Neural cell (in vitro differentiated cells): ENCODE data around the gene PTPRG.

Experiments used
- EP300 ChIP-seq: fragments of 450-650 bp; conservative IDR thresholded peaks from 2 replicates; pipeline ENCODE4 v1.6.1; 2014; ENCODE audit warnings: antibody characterized with exemption, mild to moderate bottlenecking, moderate library complexity; ENCODE audit not compliant: poor library complexity, severe bottlenecking
- EZH2 ChIP-seq: fragments of 200-600, 300-800 bp; shearing (Covaris generic), sonication (generic); IDR thresholded peaks from 2 replicates; pipeline ENCODE4 v1.6.1; 2014; ENCODE audit warnings: antibody characterized with exemption, low read length, borderline replicate concordance, mild to moderate bottlenecking; ENCODE audit not compliant: insufficient read depth, poor library complexity, severe bottlenecking
- MXI1 ChIP-seq: fragments of 450-650 bp; conservative IDR thresholded peaks from 2 replicates; pipeline ENCODE4 v1.6.1; 2014; ENCODE audit warnings: antibody characterized with exemption, mild to moderate bottlenecking; ENCODE audit not compliant: poor library complexity, severe bottlenecking
- POLR2AphosphoS5 ChIP-seq: IDR thresholded peaks from 2 replicates; pipeline ENCODE4 v1.6.1; 2012
- RAD21 ChIP-seq: fragments of 450-650 bp; conservative IDR thresholded peaks from 2 replicates; pipeline ENCODE4 v1.6.1; 2014; ENCODE audit warnings: antibody characterized with exemption, mild to moderate bottlenecking, moderate library complexity
- REST ChIP-seq: IDR thresholded peaks from 2 replicates; pipeline ENCODE4 v1.6.1; 2012; ENCODE audit warnings: borderline replicate concordance
- SMC3 ChIP-seq: fragments of 450-650 bp; conservative IDR thresholded peaks from 2 replicates; pipeline ENCODE4 v1.6.1; 2014; ENCODE audit warnings: antibody characterized with exemption, mild to moderate bottlenecking, moderate library complexity; ENCODE audit not compliant: poor library complexity
- TAF1 ChIP-seq: IDR thresholded peaks from 2 replicates; pipeline ENCODE4 v1.6.1; 2012; ENCODE audit warnings: low read depth
- TF ChIP-seq, protein P1 (sequence below): fragments of 450-650 bp; IDR thresholded peaks from 2 replicates; pipeline ENCODE4 v1.5.1; 2014; ENCODE audit warnings: antibody characterized with exemption, mild to moderate bottlenecking, moderate library complexity; ENCODE audit not compliant: poor library complexity, severe bottlenecking

DNA sequence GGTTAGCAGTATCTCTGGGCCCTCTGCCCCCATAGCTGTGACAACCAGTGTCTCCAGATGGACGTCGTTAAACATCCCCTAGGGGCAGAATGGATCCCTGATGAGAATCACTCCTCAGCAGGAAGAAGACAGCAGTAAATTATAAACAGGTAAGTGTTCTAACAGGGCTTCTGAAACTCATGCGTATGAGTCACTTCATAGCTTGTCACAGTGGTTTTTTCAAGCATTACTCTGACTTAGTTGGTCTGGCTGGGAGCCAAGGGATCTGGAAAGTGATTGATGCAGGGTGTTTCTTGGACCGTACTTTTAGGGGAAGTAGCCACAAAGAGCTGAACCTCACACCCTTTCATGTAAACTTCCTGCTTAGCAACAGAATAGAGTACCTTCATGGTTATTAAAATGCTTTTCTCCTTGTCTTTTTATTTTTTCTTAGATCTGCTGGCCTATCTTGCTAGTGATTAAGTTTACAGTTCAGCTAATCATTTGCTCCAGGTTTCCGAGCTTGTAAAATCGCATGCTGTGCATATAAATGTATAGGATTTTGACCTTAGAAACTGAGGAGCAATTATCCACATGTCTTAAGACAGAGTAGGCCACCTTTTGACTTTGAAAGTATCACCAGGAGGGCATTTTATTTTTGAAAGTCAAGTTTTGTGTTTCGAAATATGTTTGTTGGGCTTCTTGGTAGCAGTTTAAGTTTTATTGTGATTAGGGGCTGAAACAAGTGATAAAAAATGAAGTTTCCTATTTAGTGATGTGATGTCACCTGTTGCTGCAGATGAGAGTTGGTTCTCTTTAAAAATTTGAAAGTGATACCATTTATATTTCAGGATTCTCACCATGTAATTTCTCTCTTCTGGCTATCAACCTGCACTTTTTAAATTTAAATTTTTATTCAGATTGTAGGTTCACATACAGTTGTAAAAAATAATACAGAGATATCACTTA lies 333.9 kb downstream of the PTPRG start:
- TF ChIP-seq REST (no peak), EZH2 (no peak), EP300 (no peak), POLR2AphosphoS5 (no peak), RAD21 (no peak), SMC3 (no peak), MXI1 (no peak), TAF1 (no peak)
- TF ChIP-seq, protein P1, sequence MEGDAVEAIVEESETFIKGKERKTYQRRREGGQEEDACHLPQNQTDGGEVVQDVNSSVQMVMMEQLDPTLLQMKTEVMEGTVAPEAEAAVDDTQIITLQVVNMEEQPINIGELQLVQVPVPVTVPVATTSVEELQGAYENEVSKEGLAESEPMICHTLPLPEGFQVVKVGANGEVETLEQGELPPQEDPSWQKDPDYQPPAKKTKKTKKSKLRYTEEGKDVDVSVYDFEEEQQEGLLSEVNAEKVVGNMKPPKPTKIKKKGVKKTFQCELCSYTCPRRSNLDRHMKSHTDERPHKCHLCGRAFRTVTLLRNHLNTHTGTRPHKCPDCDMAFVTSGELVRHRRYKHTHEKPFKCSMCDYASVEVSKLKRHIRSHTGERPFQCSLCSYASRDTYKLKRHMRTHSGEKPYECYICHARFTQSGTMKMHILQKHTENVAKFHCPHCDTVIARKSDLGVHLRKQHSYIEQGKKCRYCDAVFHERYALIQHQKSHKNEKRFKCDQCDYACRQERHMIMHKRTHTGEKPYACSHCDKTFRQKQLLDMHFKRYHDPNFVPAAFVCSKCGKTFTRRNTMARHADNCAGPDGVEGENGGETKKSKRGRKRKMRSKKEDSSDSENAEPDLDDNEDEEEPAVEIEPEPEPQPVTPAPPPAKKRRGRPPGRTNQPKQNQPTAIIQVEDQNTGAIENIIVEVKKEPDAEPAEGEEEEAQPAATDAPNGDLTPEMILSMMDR: no peak
